GM10248 (cell line): ENCODE results near the gene ZNF557.
A peak's percentile ranks its signal among the peaks of the same experiment; 100 is the strongest.

Experiments used
- CTCF ChIA-PET: fragments of 300-600 bp; sonication (Branson Sonifier 250); formaldehyde crosslinking; extraction: SDS; loops from one replicate; lab custom pipeline; 2021; ENCODE audit warnings: antibody characterized with exemption; lab: Yijun Ruan, JAX
- POLR2A ChIA-PET: fragments of 350-650 bp; sonication (Branson Sonifier 250); formaldehyde crosslinking; extraction: SDS; loops from one replicate; lab custom pipeline; 2020; ENCODE audit warnings: antibody characterized with exemption; lab: Yijun Ruan, JAX
- DNase-seq: peaks from one replicate; pipeline ENCODE4 v3.0.0; 2012; ENCODE audit errors: extremely low spot score
- TF ChIP-seq, protein P1 (sequence below): IDR thresholded peaks from 2 replicates; pipeline ENCODE4 v1.5.1; 2012; ENCODE audit warnings: mild to moderate bottlenecking, low read depth; ENCODE audit errors: extremely low read depth, missing control alignments, control extremely low read depth

ZNF557 gene

DNA sequence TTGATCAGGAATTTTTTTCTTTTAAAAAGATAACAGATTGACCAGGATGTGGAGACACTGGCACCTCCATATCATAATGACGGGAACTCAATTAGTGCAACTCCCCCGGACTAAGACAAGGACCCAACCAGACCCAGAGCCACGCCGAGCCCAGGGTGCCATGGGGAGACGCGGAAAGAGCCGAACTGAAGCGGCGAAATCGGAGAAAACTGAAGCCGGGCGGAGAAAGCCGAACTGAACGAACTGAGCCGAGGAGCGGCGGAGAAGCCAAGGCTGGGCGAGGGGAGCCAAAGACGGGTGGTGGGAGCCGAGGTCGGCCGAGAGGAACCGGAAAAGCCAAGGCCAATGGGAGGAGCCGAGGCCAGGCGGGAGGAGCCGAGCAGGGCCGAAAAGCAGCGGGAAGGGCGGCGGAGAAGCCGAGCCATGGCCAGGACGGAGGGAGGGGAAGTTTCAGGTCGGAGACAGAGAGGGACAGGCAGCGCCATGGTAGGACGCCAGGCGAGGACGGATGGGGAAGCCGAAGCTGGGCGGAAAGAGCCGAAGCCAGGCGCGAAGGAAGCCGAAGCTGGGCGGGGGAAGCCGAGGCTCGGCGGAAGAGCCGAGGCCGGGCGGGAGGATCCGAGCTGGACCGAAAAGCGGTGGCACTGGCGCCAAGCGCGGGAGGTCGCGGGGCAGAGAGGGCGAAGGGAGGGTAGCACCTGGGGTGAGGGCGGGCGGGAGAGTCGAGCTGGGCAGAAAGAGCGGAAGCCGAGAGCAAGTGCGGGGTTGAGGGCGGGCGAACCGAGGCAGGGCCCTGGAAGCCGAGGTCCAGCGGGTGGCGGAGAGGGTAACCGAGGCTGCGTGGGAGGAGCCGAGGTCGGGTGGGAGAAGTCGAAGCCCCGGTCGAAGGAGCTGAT is 29.4 kb downstream of the ZNF557 start:
- TF ChIP-seq, protein P1, sequence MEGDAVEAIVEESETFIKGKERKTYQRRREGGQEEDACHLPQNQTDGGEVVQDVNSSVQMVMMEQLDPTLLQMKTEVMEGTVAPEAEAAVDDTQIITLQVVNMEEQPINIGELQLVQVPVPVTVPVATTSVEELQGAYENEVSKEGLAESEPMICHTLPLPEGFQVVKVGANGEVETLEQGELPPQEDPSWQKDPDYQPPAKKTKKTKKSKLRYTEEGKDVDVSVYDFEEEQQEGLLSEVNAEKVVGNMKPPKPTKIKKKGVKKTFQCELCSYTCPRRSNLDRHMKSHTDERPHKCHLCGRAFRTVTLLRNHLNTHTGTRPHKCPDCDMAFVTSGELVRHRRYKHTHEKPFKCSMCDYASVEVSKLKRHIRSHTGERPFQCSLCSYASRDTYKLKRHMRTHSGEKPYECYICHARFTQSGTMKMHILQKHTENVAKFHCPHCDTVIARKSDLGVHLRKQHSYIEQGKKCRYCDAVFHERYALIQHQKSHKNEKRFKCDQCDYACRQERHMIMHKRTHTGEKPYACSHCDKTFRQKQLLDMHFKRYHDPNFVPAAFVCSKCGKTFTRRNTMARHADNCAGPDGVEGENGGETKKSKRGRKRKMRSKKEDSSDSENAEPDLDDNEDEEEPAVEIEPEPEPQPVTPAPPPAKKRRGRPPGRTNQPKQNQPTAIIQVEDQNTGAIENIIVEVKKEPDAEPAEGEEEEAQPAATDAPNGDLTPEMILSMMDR: no peak
- CTCF ChIA-PET: interaction anchor here (0.7 to 1.5 kb wide), 7 partner anchors 11 to 469 kb away, joined by 3 to 7 read pairs (median 5); no protein-coding TSS in a partner anchor
- POLR2A ChIA-PET: interaction anchor here (0.6 to 1.1 kb wide), 4 partner anchors 25 to 246 kb away, joined by 3 to 6 read pairs (median 6); partner anchors contain the start of gene ZNF557
- DNase-seq: peak; percentile 94

DNA sequence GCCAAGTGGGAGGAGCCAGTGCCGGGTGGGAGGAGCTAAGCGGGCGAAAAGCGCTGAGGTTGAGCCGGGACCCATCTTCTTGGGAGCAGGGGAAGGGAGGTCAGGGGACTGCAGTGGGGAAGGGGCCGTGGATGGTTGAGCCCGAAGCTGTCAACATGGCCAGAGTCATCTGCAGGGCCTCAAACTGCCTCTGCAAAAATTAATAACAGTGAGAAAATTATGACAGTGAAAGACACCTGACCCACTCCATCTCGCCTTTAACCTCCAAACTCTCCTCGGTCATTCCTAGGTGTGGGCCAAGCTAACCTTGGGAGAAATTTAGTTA is 30.1 kb downstream of the ZNF557 start:
- POLR2A ChIA-PET: interaction anchor here (0.6 to 1.1 kb wide), 4 partner anchors 26 to 246 kb away, joined by 3 to 6 read pairs (median 6); partner anchors contain the start of gene ZNF557
- TF ChIP-seq, protein P1: no peak
- no peak for DNase-seq
- CTCF ChIA-PET: interaction anchor here (0.7 to 1.5 kb wide), 6 partner anchors 10 to 469 kb away, joined by 3 to 7 read pairs (median 4); no protein-coding TSS in a partner anchor

DNA sequence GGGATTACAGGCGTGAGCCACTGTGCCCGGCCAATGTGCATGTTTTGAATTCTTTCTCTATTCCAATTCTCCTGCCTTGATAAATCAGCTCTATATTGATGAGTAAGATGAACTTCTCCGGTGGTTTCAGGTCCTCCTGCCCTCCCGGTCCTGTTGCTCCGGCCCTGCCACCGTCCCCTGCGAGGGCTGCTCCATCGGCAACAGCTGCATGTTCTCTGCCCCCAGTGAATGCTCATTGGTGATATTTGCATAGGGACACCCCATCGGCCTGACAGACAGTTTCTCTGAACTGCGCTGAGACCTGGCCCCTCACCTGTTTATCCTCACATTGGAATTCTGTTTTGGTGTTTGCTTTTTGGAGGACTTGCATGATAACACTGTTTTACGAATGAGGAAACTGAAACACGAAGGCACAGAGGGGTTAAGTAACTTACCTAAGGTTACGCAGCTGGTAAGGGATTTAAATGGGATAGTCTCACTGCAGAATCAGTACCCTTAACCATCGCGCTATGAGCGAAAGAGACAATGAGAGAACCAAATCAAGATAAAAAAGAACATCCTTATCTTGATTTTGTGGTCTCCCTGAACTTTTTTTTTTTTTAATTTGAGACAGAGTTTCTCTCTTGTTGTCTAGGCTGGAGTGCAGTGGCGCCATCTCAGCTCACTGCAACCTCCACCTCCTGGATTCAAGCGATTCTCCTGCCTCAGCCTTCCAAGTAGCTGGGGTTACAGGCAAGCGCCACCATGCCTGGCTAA is 32.2 kb downstream of the ZNF557 start:
- TF ChIP-seq, protein P1: no peak
- DNase-seq: no peak
- POLR2A ChIA-PET: no interaction called here
- CTCF ChIA-PET: interaction anchor here (0.7 to 3.0 kb wide), 26 partner anchors 15 to 699 kb away, joined by 3 to 30 read pairs (median 4); partner anchors contain the start of genes ARHGEF18 and TRAPPC5

DNA sequence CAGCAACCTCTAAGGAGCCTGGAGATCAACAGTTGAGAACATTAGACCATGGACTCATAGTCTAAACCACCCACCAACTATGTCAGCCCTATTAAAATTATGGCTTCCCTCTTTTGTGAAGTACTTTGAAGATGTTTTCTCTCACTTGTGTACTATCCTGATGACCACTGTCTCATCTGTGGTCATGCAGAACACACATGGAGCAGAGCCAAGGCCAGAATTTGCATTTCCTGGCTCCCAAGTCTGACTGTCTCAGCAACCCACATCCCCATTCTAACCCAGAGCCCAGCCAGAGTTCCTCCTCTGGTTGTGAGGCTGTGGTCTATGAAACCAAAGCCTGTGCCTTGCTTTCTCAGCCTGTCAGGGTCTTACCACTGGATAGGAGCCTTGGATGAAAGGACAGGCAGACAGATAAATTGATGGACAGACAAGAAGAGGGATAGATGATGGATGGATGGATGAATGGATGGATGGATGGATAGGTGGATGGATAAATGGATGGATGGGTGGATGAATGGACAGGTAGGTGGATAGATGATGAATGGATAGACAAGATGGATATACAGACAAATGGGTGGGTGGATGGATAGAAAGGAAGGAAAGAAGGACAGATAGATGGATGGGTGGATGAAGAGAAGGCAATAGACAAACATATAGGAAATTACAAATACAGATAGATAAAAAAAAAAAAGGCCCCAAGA is 35.4 kb downstream of the ZNF557 start:
- TF ChIP-seq, protein P1: no peak
- POLR2A ChIA-PET: no interaction called here
- CTCF ChIA-PET: no interaction called here
- DNase-seq: no peak

DNA sequence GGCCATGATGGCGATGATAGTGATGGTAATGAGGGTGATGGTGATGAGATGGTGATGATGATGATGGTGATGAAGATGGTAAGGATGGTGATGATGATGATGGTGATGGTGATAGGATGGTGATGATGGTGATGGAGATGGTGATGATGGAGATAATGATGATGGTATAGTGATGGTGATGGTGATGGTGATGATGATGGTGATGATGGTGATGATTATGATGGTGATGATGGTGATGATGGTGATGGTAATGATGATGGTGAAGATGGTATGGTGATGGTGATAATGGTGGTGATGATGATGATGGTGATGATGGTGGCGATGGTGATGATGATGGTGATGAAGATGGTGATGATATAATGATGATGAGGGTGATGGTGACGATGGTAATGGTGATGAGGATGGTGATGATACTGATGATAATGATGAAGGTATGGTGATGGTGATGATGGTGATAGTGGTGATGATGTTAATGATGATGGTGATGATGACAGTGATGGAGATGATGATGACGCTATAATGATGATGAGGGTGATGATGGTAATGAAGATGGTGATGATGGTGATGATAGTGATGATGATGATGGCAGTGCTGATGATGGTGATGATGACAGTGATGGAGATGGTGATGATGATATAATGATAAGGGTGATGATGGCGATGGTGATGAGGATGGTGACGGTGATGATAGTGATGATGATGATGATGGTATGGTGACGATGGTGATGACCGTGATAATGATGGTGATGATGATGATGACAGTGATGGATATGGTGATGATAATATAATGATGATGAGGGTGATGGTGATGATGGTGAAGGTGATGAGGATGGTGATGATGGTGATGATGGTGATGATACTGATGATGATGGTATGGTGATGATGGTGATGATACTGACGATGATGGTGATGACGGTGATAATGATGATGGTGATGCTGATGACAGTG is 37.5 kb downstream of the ZNF557 start:
- CTCF ChIA-PET: no interaction called here

More for the DNA sequence above, 37.5 kb downstream of the ZNF557 start:
- no peak for DNase-seq
- TF ChIP-seq, protein P1: no peak
- POLR2A ChIA-PET: no interaction called here
